Measurements from ENCODE around the gene ZNF835. TPM values are rescaled to one million over a fixed set of nuclear protein-coding genes. Genes with fewer than 3 reads are reported as not detected.

Gene ZNF835
- total and polyA plus RNA-seq, 2 experiments from 2014 or later = 0.32 to 1.7 TPM

DNA sequence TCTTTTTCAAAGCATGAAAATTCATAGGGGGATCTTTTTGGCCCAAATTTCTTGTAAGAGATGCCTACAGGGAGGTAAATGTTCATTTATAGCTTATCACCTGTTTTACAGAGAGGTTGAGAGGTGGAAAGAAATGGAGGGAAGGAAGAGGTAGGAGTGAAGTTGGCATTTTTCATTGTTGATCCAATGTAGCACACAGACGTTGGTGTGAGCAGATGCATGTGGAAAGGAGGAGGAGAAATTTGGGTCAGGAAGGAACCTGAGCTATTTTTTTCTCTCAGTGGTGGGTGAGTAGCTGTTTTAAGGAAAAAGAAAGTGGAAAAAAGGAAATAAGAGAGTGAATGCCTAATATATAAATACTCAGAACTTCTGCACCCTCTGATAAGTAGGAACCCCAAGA is 38.5 kb downstream of the ZNF835 start (continued):
- TF ChIP-seq, protein P1, sequence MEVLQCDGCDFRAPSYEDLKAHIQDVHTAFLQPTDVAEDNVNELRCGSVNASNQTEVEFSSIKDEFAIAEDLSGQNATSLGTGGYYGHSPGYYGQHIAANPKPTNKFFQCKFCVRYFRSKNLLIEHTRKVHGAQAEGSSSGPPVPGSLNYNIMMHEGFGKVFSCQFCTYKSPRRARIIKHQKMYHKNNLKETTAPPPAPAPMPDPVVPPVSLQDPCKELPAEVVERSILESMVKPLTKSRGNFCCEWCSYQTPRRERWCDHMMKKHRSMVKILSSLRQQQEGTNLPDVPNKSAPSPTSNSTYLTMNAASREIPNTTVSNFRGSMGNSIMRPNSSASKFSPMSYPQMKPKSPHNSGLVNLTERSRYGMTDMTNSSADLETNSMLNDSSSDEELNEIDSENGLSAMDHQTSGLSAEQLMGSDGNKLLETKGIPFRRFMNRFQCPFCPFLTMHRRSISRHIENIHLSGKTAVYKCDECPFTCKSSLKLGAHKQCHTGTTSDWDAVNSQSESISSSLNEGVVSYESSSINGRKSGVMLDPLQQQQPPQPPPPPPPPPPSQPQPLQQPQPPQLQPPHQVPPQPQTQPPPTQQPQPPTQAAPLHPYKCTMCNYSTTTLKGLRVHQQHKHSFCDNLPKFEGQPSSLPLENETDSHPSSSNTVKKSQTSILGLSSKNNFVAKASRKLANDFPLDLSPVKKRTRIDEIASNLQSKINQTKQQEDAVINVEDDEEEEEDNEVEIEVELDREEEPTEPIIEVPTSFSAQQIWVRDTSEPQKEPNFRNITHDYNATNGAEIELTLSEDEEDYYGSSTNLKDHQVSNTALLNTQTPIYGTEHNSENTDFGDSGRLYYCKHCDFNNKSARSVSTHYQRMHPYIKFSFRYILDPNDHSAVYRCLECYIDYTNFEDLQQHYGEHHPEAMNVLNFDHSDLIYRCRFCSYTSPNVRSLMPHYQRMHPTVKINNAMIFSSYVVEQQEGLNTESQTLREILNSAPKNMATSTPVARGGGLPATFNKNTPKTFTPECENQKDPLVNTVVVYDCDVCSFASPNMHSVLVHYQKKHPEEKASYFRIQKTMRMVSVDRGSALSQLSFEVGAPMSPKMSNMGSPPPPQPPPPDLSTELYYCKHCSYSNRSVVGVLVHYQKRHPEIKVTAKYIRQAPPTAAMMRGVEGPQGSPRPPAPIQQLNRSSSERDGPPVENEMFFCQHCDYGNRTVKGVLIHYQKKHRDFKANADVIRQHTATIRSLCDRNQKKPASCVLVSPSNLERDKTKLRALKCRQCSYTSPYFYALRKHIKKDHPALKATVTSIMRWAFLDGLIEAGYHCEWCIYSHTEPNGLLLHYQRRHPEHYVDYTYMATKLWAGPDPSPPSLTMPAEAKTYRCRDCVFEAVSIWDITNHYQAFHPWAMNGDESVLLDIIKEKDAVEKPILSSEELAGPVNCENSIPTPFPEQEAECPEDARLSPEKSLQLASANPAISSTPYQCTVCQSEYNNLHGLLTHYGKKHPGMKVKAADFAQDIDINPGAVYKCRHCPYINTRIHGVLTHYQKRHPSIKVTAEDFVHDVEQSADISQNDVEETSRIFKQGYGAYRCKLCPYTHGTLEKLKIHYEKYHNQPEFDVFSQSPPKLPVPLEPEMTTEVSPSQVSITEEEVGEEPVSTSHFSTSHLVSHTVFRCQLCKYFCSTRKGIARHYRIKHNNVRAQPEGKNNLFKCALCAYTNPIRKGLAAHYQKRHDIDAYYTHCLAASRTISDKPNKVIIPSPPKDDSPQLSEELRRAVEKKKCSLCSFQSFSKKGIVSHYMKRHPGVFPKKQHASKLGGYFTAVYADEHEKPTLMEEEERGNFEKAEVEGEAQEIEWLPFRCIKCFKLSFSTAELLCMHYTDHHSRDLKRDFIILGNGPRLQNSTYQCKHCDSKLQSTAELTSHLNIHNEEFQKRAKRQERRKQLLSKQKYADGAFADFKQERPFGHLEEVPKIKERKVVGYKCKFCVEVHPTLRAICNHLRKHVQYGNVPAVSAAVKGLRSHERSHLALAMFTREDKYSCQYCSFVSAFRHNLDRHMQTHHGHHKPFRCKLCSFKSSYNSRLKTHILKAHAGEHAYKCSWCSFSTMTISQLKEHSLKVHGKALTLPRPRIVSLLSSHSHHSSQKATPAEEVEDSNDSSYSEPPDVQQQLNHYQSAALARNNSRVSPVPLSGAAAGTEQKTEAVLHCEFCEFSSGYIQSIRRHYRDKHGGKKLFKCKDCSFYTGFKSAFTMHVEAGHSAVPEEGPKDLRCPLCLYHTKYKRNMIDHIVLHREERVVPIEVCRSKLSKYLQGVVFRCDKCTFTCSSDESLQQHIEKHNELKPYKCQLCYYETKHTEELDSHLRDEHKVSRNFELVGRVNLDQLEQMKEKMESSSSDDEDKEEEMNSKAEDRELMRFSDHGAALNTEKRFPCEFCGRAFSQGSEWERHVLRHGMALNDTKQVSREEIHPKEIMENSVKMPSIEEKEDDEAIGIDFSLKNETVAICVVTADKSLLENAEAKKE (CRISPR knock-in tag; IDR thresholded peaks at IDR 0.05) = no peak
- TF ChIP-seq, protein P2, sequence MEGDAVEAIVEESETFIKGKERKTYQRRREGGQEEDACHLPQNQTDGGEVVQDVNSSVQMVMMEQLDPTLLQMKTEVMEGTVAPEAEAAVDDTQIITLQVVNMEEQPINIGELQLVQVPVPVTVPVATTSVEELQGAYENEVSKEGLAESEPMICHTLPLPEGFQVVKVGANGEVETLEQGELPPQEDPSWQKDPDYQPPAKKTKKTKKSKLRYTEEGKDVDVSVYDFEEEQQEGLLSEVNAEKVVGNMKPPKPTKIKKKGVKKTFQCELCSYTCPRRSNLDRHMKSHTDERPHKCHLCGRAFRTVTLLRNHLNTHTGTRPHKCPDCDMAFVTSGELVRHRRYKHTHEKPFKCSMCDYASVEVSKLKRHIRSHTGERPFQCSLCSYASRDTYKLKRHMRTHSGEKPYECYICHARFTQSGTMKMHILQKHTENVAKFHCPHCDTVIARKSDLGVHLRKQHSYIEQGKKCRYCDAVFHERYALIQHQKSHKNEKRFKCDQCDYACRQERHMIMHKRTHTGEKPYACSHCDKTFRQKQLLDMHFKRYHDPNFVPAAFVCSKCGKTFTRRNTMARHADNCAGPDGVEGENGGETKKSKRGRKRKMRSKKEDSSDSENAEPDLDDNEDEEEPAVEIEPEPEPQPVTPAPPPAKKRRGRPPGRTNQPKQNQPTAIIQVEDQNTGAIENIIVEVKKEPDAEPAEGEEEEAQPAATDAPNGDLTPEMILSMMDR (conservative IDR thresholded peaks at IDR 0.05; ENCODE audit: low read depth in 2 of 2) = no peak

DNA sequence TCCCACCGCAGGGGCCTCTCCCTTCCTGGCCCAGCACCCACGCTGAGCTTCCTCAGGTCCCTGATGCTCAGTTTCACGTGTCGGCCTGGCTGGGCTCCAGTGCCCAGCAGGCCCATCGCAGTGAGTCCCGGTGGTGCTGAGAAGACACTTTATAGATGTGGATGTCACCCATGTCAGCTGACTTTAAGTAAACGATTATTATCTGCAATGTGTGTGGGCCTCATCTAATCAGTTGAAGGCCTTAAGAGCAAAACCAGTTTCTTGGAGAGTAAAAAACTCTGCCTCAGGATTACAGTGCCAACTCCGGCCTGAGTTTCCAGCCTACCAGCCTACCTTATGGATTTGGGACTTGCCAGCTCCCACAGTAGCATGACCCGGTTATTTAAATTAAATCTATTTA is 45.8 kb downstream of the ZNF835 start:
- Mint-ChIP-seq H3K9me3 (peaks cover 91% of the 10 kb centered on the region), H3K4me3 (no peak overlapping the region)
- TF ChIP-seq, protein P1 (CRISPR knock-in tag; IDR thresholded peaks at IDR 0.05) = no peak
- no peak for TF ChIP-seq POLR2AphosphoS5 (IDR thresholded peaks at IDR 0.05; ENCODE audit: low read depth)
- no peak for TF ChIP-seq NANOG (IDR thresholded peaks at IDR 0.05; ENCODE audit: borderline replicate concordance)
- no peak for TF ChIP-seq CREB1 (CRISPR knock-in tag; IDR thresholded peaks at IDR 0.05; ENCODE audit: low read depth)
- no peak for TF ChIP-seq STAT1 (IDR thresholded peaks at IDR 0.05; ENCODE audit: unreplicated experiment)

More for the DNA sequence above, 45.8 kb downstream of the ZNF835 start:
- Mint-ChIP-seq H3K27me3 (ENCODE audit: insufficient read depth, low read depth, poor library complexity) (peaks cover 8% of the 10 kb centered on the region), H3K36me3 (ENCODE audit: low read depth) (peaks cover 75% of the 10 kb centered on the region), H3K27ac (no peak overlapping the region), H3K4me1 (no peaks in the 10 kb centered on the region)
- Histone ChIP-seq H3K79me2 (replicated peaks; ENCODE audit: insufficient read depth) (no peaks in the 10 kb centered on the region), H3K4me2 (no peak overlapping the region), H3K27me3 (ENCODE audit: insufficient read depth) (no peaks in the 10 kb centered on the region), H3F3A (replicated peaks; ENCODE audit: low read depth) (no peaks in the 10 kb centered on the region), H3K27ac (ENCODE audit: low read depth) (no peak overlapping the region), H3K36me3 (ENCODE audit: insufficient read depth) (no peaks in the 10 kb centered on the region), H3K4me3 (no peak overlapping the region), H3K4me1 (ENCODE audit: insufficient read depth) (no peaks in the 10 kb centered on the region), H3K9me2 (ENCODE audit: insufficient read depth) (no peaks in the 10 kb centered on the region), H2AFZ (no peak overlapping the region), H4K20me1 (replicated peaks; ENCODE audit: insufficient read depth) (no peaks in the 10 kb centered on the region)
- ATAC-seq = no peak
- no peak for DNase-seq (ENCODE audit: low spot score)
